Activated T-helper 1 cell treated with anti-CD3 and anti-CD28 coated beads, Interleukin-12 subunit alpha, Interleukin-12 subunit beta, Interleukin-2, Interleukin-4 antibody, amounts not matched to agents 30 ng/mL and 10 ng/mL and 1 ng/mL, durations not matched to agents 14 hours and 24 hours and 36 hours (primary cell): ENCODE results near the gene TMEM145. TPM values are rescaled to one million over a fixed set of nuclear protein-coding genes. Genes with fewer than 3 reads are reported as not detected.

ENCODE experiments used
- DNase-seq: peaks from one replicate; pipeline ENCODE4 v3.0.0; 2021; ENCODE audit warnings: low spot score
- H3K27ac Mint-ChIP-seq: one replicate; pipeline ENCODE4 v1.8.0; 2021; ENCODE audit warnings: mild to moderate bottlenecking, mixed read lengths
- H3K27me3 Mint-ChIP-seq: one replicate; pipeline ENCODE4 v1.8.0; 2022; ENCODE audit warnings: mild to moderate bottlenecking, moderate library complexity, mixed read lengths; ENCODE audit not compliant: insufficient read depth
- H3K36me3 Mint-ChIP-seq: one replicate; pipeline ENCODE4 v1.8.0; 2021; ENCODE audit warnings: low read depth, mixed read lengths
- H3K4me1 Mint-ChIP-seq: one replicate; pipeline ENCODE4 v1.8.0; 2021; ENCODE audit warnings: low read depth, mixed read lengths
- H3K4me3 Mint-ChIP-seq: one replicate; pipeline ENCODE4 v1.8.0; 2021; ENCODE audit warnings: mild to moderate bottlenecking, moderate library complexity, mixed read lengths
- H3K9me3 Mint-ChIP-seq: one replicate; pipeline ENCODE4 v1.8.0; 2021; ENCODE audit warnings: mixed read lengths
- intact Hi-C: fragments of 100-400 bp; cut with micrococcal nuclease; formaldehyde crosslinking; loops from one replicate; pipeline ENCODE4 v1.15.1; 2024
- total RNA-seq: library from RNA; stranded (reverse); gene quantifications from 2 replicates; pipeline ENCODE4 v1.2.3, GENCODE V29; 2022

The TMEM145 gene
- total RNA-seq, 1 donor from 2014 or later, result 2.1 TPM

DNA sequence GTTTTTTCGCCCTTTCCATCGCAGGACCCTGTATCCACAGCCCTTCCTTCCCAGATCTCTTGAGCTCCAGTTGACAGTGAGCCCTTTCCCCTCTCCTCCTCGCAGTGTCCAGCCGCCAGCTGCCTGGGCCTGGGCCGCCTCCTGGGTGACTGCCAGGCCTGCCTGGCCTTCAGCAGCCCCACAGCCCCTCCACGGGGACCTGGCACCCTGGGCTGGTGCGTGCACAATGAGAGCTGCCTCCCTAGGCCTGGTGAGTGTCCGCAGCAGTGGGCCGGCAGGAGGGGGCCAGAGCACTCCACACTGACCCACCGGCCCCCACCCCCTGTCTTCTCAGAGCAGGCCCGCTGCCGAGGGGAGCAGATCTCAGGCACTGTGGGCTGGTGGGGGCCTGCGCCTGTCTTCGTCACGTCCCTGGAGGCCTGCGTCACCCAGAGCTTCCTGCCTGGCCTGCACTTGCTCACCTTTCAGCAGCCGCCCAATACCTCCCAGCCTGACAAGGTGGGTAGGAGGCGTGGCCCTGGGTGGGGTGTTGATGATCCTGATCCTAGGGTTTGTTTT is 31.3 kb downstream of the TMEM145 start:
- H3K9me3 Mint-ChIP-seq, result no peaks in the 10 kb centered on the region
- H3K36me3 Mint-ChIP-seq, result no peaks in the 10 kb centered on the region
- H3K27ac Mint-ChIP-seq, result no peak overlapping the region
- intact Hi-C loops, result no loop called here
- no peak overlapping the region for H3K4me3 Mint-ChIP-seq
- DNase-seq, result no peak
- H3K4me1 Mint-ChIP-seq, result no peaks in the 10 kb centered on the region
- H3K27me3 Mint-ChIP-seq, result no peaks in the 10 kb centered on the region

DNA sequence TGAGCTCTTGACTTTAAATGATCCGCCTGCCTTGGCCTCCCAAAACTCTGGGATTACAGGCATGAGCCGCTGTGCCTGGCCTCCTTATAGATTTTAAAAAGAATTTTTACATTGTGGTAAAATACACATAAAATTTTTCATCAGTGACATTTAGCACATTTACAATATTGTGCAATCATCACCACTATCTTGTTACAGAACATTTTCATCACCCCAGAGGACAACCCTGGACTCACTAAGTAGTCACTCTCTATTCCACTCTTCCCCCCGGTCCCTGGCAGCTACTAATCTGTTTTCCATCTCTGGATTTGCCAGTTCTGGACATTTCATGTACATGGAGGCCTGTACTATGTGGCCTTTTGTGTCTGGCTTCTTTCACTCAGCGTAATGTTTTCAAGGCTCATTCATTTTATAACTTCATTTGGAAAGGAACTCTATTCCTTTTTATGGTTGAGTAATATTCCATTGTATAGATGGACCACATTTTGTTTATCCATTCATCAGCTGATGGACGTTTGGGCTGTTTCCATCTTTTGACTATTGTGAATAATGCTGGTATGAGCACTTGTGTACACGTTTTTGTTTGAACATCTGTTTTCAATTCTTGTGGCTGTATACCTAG is 32.2 kb downstream of the TMEM145 start:
- H3K4me3 Mint-ChIP-seq, result no peak overlapping the region

DNA sequence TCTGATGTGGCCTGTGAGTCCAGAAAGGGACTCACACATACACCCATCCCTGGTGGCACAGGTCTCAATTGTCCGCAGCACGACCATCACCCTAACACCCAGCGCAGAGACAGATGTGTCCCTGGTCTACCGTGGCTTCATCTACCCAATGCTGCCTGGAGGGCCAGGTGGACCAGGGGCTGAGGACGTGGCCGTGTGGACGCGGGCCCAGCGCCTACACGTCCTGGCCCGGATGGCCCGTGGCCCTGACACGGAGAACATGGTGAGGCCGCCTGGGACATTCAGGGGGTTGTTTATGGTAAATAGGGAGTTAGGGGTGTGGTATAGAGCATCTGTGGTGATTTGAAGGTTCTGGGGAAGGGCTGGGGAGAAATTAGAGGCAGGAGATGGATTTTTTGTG is 35.1 kb downstream of the TMEM145 start:
- H3K4me1 Mint-ChIP-seq, result no peaks in the 10 kb centered on the region
- no peak overlapping the region for H3K27ac Mint-ChIP-seq
- no peaks in the 10 kb centered on the region for H3K36me3 Mint-ChIP-seq
- no peak overlapping the region for H3K4me3 Mint-ChIP-seq
- intact Hi-C loops, result no loop called here
- H3K9me3 Mint-ChIP-seq, result no peaks in the 10 kb centered on the region
- no peaks in the 10 kb centered on the region for H3K27me3 Mint-ChIP-seq
- no peak for DNase-seq

More for the DNA sequence above, 32.2 kb downstream of the TMEM145 start:
- no peaks in the 10 kb centered on the region for H3K4me1 Mint-ChIP-seq
- H3K36me3 Mint-ChIP-seq, result no peaks in the 10 kb centered on the region
- no peak overlapping the region for H3K27ac Mint-ChIP-seq
- no peaks in the 10 kb centered on the region for H3K27me3 Mint-ChIP-seq
- intact Hi-C loops, result no loop called here
- DNase-seq, result no peak
- no peaks in the 10 kb centered on the region for H3K9me3 Mint-ChIP-seq

DNA sequence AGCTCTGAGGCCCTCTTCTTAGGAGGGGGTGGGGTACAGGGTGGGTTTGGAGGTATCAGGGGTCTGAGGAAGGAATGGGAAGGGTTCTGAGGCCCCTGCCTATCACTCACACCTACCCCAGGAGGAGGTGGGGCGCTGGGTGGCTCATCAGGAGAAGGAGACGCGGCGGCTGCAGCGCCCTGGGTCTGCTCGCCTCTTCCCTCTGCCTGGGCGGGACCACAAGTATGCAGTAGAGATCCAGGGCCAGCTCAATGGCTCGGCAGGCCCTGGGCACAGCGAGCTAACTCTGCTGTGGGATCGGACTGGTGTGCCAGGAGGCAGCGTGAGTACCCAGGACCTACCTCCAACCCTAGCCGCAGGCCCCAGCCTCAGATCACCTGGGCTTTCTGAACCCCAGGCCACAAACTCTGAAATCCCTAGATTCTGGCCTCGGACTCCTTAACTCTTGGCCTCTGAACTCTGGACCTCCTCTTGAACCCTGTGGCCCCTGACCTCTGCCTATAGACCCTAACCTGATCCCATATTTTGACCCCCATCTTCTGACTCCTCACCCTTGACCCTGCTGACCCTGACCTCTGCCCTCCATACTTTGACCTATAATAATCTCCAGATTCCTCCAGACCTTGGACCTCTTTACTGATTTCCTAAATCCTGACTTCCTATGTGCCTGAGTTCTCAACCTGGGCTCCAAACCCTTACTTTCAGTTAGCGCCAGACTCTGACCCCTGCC is 36.4 kb downstream of the TMEM145 start:
- H3K27me3 Mint-ChIP-seq, result no peaks in the 10 kb centered on the region
- no peak for DNase-seq
- intact Hi-C loops, result no loop called here
- H3K4me1 Mint-ChIP-seq, result no peaks in the 10 kb centered on the region
- H3K27ac Mint-ChIP-seq, result no peak overlapping the region
- H3K36me3 Mint-ChIP-seq, result no peaks in the 10 kb centered on the region
- H3K9me3 Mint-ChIP-seq, result no peaks in the 10 kb centered on the region
- H3K4me3 Mint-ChIP-seq, result no peak overlapping the region

DNA sequence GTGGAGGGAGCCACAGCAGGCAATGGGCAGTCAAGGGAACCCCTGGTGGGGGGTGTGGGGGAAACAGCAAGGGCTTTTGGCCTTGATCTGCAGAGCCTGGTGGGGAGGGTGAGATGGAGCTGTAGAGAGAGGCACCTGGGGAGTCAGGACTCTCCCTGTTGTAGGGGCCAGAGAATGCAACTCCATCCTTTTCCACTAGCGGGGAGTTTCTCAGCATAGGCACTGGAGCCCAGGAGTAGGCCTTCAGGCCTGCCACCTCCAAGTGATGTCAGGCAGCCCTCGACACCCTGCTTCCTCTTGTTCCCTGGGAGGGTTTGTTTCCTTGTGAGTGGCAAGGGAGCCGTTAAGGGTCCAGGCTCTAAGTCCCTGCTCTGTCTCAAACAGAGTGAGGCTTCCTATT is 37.3 kb downstream of the TMEM145 start:
- Mint-ChIP-seq H3K4me3 (no peak overlapping the region), H3K27me3 (no peaks in the 10 kb centered on the region), H3K27ac (no peak overlapping the region), H3K4me1 (no peaks in the 10 kb centered on the region), H3K9me3 (no peaks in the 10 kb centered on the region), H3K36me3 (no peaks in the 10 kb centered on the region)
- DNase-seq, result no peak
- intact Hi-C loops, result no loop called here

DNA sequence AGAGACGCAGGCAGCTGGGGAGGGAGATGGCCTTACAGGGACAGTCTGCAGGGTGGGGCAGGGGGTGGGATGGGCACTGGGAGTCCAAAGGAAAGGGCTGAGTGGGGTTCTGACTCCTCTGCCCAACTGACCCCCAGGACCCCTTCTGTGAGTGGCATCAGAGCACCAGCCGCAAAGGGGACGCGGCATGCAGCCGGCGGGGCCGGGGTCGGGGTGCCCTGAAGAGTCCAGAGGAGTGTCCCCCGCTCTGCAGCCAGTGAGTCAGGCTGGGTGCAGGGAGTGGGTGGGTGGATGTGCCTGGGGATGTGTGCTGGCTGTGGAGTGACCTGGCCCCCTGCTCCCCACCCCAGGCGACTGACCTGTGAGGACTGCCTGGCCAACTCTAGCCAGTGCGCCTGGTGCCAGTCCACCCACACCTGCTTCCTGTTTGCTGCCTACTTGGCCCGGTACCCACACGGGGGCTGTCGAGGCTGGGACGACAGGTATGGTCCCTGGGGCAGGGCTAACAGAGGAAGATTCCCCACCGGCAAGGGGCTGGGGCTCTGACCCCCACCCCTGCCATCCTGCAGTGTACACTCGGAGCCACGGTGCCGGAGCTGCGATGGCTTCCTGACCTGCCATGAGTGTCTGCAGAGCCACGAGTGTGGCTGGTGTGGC is 38.1 kb downstream of the TMEM145 start:
- intact Hi-C loops, result no loop called here
- H3K9me3 Mint-ChIP-seq, result no peaks in the 10 kb centered on the region
- no peaks in the 10 kb centered on the region for H3K36me3 Mint-ChIP-seq
- no peak for DNase-seq
- no peak overlapping the region for H3K4me3 Mint-ChIP-seq
- no peak overlapping the region for H3K27ac Mint-ChIP-seq
- no peaks in the 10 kb centered on the region for H3K27me3 Mint-ChIP-seq
- H3K4me1 Mint-ChIP-seq, result no peaks in the 10 kb centered on the region

DNA sequence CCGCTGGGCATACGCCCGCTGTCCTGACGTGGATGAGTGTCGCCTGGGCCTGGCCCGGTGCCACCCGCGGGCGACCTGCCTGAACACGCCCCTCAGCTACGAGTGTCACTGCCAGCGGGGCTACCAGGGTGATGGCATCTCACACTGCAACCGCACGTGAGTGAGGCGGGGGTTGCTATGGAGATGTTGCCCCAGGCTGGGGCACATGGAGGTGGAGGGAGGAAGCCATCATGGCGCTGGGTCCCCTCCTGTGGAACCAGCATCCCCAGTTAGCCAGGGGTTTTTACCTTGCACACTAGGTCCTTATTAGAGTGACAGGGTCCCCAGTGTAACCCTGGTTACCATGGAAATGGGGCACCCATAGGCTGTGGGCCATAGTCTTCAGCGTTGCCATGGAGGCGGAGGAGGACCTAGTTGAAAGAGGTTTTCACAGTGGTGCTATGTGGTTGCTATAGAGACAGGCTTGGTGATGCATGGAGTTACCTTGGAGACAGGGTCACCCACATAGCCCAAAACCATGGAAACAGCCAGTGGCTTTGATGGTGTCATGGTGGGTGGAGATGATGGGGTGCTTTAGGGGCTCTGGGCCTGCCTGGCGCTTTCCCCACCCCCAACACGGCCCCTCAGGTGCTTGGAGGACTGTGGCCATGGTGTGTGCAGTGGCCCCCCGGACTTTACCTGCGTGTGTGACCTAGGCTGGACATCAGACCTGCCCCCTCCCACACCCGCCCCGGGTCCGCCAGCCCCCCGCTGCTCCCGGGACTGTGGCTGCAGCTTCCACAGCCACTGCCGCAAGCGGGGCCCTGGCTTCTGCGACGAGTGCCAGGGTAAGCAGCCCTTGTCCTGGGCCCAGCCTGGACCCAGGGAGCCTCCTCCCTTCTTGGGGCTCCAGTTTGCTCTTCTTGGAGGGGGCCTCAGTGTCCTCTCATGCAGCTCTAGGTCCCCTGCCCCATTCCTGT is 39.5 kb downstream of the TMEM145 start:
- Mint-ChIP-seq H3K9me3 (no peaks in the 10 kb centered on the region), H3K27ac (no peak overlapping the region), H3K27me3 (no peaks in the 10 kb centered on the region), H3K4me1 (no peaks in the 10 kb centered on the region), H3K36me3 (no peaks in the 10 kb centered on the region), H3K4me3 (no peak overlapping the region)
- DNase-seq, result no peak
- intact Hi-C loops, result no loop called here

DNA sequence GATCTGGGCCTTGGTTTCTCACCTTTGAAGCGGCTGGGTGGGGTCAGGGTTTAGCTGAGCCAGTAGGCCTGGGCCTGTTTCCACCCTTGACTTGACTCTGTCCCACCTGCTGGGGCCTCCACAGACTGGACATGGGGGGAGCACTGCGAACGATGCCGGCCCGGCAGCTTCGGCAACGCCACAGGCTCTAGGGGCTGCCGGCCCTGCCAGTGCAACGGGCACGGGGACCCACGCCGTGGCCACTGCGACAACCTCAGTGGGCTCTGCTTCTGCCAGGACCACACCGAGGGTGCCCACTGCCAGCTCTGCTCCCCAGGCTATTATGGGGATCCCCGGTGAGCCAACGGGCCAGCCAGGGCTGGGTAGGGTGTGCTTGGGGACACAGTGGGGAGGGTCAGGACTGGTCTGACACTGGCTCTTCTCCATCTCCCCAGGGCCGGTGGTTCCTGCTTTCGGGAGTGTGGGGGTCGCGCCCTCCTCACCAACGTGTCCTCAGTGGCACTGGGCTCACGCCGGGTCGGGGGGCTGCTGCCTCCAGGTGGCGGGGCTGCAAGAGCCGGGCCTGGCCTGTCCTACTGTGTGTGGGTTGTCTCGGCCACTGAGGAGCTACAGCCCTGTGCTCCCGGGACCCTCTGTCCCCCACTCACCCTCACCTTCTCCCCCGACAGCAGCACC is 40.4 kb downstream of the TMEM145 start:
- no peak overlapping the region for H3K27ac Mint-ChIP-seq
- H3K27me3 Mint-ChIP-seq, result no peaks in the 10 kb centered on the region
- H3K4me1 Mint-ChIP-seq, result no peaks in the 10 kb centered on the region
- no peaks in the 10 kb centered on the region for H3K36me3 Mint-ChIP-seq
- DNase-seq, result no peak
- no peak overlapping the region for H3K4me3 Mint-ChIP-seq
- intact Hi-C loops, result no loop called here
- no peaks in the 10 kb centered on the region for H3K9me3 Mint-ChIP-seq

DNA sequence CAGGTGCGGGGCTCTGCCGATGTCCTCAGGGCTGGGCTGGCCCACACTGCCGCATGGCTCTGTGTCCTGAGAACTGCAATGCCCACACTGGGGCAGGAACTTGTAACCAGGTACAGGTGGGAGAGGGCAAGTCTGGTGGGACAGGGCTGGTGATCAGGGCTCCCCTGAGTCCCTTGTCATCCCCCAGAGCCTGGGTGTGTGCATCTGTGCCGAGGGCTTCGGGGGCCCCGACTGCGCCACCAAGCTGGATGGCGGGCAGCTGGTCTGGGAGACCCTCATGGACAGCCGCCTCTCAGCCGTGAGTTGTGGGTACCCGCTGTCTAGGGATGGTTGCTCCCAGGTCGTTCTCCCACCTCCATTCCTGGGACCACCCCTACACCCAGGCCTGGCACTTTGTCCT is 42.8 kb downstream of the TMEM145 start:
- no peak for DNase-seq
- H3K4me3 Mint-ChIP-seq, result no peak overlapping the region
- intact Hi-C loops, result no loop called here
- H3K9me3 Mint-ChIP-seq, result no peaks in the 10 kb centered on the region
- H3K27me3 Mint-ChIP-seq, result no peaks in the 10 kb centered on the region
- H3K27ac Mint-ChIP-seq, result no peak overlapping the region
- no peaks in the 10 kb centered on the region for H3K4me1 Mint-ChIP-seq
- no peaks in the 10 kb centered on the region for H3K36me3 Mint-ChIP-seq

DNA sequence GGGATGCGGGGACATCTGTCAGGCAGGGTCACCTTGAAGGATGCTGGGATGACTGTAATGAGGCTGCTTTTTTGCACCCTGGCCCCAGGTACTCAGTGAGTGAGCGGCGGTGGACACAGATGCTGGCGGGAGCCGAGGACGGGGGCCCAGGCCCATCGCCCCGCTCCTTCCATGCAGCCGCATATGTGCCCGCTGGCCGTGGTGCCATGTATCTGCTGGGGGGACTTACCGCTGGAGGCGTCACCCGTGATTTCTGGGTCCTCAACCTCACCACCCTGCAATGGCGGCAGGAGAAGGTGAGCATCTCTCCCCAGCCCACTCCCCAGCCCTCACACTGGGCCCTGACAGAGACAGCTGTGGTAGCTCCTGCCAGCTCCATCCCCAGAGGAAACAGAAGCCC is 43.6 kb downstream of the TMEM145 start:
- Mint-ChIP-seq H3K27me3 (no peaks in the 10 kb centered on the region), H3K9me3 (no peaks in the 10 kb centered on the region), H3K4me3 (no peak overlapping the region), H3K36me3 (no peaks in the 10 kb centered on the region), H3K4me1 (no peaks in the 10 kb centered on the region), H3K27ac (no peak overlapping the region)
- no peak for DNase-seq
- intact Hi-C loops, result no loop called here

GRCh38 chr19:42357290-42357689 is 44.2 kb downstream of the TMEM145 start:
- Mint-ChIP-seq H3K9me3 (no peaks in the 10 kb centered on the region), H3K27me3 (no peaks in the 10 kb centered on the region), H3K27ac (no peak overlapping the region), H3K4me3 (no peak overlapping the region), H3K36me3 (no peaks in the 10 kb centered on the region), H3K4me1 (no peaks in the 10 kb centered on the region)
- DNase-seq, result no peak
- intact Hi-C loops, result no loop called here
